Esophagus muscularis mucosa (tissue), 3 donors: ENCODE data around the gene MAPK8.

ENCODE experiments used
- CTCF ChIP-seq, 3 experiments: fragments of 200-600 bp in 2 of 3; fragments of 450-650 bp in 1 of 3; sonication (generic) in 2 of 3; IDR thresholded peaks; one replicate each; pipeline ENCODE4 v1.5.1; 2017 to 2019; ENCODE audit warnings: antibody characterized with exemption in 3 of 3, mild to moderate bottlenecking in 2 of 3, moderate library complexity in 1 of 3
- POLR2AphosphoS5 ChIP-seq, 2 donors: sonication (generic); formaldehyde crosslinking; IDR thresholded peaks; one replicate each; pipeline ENCODE4 v1.6.1; 2017; ENCODE audit warnings: antibody characterized with exemption in 2 of 2

DNA sequence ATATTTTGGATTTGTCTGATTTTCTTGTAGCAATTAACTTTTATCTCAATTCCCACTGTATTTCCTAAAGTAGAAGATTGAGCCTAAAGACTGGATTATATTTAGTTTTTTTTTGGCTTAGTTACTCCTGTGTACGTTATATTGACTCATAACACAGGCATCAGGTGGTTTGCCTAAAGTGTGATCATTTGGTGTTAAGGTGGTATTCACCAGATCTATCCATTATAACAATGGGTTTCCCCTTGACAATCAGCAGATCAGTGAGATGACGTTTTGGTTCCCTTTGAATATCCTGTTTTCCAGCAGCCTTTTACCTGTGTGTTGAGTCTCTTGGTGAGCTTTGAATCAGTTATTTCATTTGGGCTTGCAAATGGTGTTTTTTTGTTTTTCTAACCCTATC is 18.1 kb downstream of the MAPK8 start:
- TF ChIP-seq CTCF (IDR thresholded peaks at IDR 0.05): no peak
- TF ChIP-seq POLR2AphosphoS5 (IDR thresholded peaks at IDR 0.05): no peak
